ENCODE data around the gene EML6.

GRCh38 chr2:55009277-55010060 is 286.0 kb downstream of the EML6 start:
- TF ChIP-seq, protein P1, sequence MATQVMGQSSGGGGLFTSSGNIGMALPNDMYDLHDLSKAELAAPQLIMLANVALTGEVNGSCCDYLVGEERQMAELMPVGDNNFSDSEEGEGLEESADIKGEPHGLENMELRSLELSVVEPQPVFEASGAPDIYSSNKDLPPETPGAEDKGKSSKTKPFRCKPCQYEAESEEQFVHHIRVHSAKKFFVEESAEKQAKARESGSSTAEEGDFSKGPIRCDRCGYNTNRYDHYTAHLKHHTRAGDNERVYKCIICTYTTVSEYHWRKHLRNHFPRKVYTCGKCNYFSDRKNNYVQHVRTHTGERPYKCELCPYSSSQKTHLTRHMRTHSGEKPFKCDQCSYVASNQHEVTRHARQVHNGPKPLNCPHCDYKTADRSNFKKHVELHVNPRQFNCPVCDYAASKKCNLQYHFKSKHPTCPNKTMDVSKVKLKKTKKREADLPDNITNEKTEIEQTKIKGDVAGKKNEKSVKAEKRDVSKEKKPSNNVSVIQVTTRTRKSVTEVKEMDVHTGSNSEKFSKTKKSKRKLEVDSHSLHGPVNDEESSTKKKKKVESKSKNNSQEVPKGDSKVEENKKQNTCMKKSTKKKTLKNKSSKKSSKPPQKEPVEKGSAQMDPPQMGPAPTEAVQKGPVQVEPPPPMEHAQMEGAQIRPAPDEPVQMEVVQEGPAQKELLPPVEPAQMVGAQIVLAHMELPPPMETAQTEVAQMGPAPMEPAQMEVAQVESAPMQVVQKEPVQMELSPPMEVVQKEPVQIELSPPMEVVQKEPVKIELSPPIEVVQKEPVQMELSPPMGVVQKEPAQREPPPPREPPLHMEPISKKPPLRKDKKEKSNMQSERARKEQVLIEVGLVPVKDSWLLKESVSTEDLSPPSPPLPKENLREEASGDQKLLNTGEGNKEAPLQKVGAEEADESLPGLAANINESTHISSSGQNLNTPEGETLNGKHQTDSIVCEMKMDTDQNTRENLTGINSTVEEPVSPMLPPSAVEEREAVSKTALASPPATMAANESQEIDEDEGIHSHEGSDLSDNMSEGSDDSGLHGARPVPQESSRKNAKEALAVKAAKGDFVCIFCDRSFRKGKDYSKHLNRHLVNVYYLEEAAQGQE (IDR thresholded peaks at IDR 0.05; ENCODE audit: insufficient read depth in 1 of 2, low read depth in 2 of 2, low read length in 2 of 2) = no peak
- TF ChIP-seq POLR2AphosphoS5 (IDR thresholded peaks at IDR 0.05; ENCODE audit: low read depth, low read length) = no peak
